ENCODE results near the gene SPC24. TPM values are rescaled to one million over a fixed set of nuclear protein-coding genes. Genes with fewer than 3 reads are reported as not detected.

The SPC24 gene
- total and polyA plus RNA-seq, 9 donors = 0.47 to 2.7 (median 0.99) TPM; not detected in 1

DNA sequence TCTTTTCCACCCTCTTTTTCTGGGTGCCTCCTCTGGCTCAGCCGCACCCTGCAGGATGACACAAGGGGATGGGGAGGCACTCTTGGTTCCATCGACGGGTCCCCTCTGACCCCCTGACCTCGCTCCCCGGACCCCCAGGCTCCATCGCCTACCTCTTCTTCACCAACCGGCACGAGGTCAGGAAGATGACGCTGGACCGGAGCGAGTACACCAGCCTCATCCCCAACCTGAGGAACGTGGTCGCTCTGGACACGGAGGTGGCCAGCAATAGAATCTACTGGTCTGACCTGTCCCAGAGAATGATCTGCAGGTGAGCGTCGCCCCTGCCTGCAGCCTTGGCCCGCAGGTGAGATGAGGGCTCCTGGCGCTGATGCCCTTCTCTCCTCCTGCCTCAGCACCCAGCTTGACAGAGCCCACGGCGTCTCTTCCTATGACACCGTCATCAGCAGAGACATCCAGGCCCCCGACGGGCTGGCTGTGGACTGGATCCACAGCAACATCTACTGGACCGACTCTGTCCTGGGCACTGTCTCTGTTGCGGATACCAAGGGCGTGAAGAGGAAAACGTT is 42.4 kb downstream of the SPC24 start:
- no peak for TF ChIP-seq CTCF (IDR thresholded peaks at IDR 0.05)
- TF ChIP-seq POLR2A (IDR thresholded peaks at IDR 0.05) = no peak
- TF ChIP-seq EP300 (IDR thresholded peaks at IDR 0.05) = no peak
- WGBS, 3 donors = 92 to 95% (median 95%) methylated on average over 27 of the region's 27 CpGs
- Histone ChIP-seq H3K27me3 (no peaks in the 10 kb centered on the region), H3K9me3 (no peaks in the 10 kb centered on the region), H3K27ac (no peak overlapping the region), H3K36me3 (peaks cover under 1% of the 10 kb centered on the region), H3K4me1 (ENCODE audit: insufficient read depth) (no peaks in the 10 kb centered on the region), H3K4me3 (no peak overlapping the region)
- intact Hi-C loops (cut with DNase I) = loop anchor here in 2 of 4 donors (5.0 to 10.0 kb wide), 2 partner anchors 81 to 168 kb away; no protein-coding TSS in a partner anchor
- DNase-seq = no peak

GRCh38 chr19:11111771-11112144 is 43.8 kb downstream of the SPC24 start:
- H3K9me3 ChIP-seq = no peaks in the 10 kb centered on the region
- no peak overlapping the region for H3K4me3 ChIP-seq
- peaks cover 2% of the 10 kb centered on the region for H3K36me3 ChIP-seq
- no peaks in the 10 kb centered on the region for H3K4me1 ChIP-seq (ENCODE audit: insufficient read depth)
- intact Hi-C loops (cut with DNase I) = loop anchor here in 2 of 4 donors (5.0 to 10.0 kb wide), 2 partner anchors 79 to 167 kb away; no protein-coding TSS in a partner anchor
- DNase-seq = no peak
- H3K27ac ChIP-seq = no peak overlapping the region
- WGBS, 3 donors = 80 to 83% (median 80%) methylated on average over 8 of the region's 8 CpGs
- no peak for TF ChIP-seq POLR2A (IDR thresholded peaks at IDR 0.05)
- TF ChIP-seq CTCF (IDR thresholded peaks at IDR 0.05) = no peak
- no peak for TF ChIP-seq EP300 (IDR thresholded peaks at IDR 0.05)
- H3K27me3 ChIP-seq = no peaks in the 10 kb centered on the region

DNA sequence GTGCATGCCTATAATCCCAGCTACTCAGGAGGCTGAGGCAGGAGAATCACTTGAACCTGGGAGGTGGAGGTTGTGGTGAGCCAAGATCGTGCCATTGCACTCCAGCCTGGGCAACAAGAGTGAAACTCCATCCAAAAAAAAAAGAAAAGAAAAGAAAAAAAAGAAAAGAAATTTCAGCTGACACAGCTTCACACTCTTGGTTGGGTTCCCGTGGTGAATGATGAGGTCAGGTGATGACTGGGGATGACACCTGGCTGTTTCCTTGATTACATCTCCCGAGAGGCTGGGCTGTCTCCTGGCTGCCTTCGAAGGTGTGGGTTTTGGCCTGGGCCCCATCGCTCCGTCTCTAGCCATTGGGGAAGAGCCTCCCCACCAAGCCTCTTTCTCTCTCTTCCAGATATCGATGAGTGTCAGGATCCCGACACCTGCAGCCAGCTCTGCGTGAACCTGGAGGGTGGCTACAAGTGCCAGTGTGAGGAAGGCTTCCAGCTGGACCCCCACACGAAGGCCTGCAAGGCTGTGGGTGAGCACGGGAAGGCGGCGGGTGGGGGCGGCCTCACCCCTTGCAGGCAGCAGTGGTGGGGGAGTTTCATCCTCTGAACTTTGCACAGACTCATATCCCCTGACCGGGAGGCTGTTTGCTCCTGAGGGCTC is 44.3 kb downstream of the SPC24 start:
- H3K36me3 ChIP-seq = peaks cover 2% of the 10 kb centered on the region
- 76 to 80% (median 77%) methylated on average over 15 of the region's 15 CpGs for WGBS, 3 donors

GRCh38 chr19:11108746-11109145 is 46.8 kb downstream of the SPC24 start:
- peaks cover 2% of the 10 kb centered on the region for H3K36me3 ChIP-seq
- WGBS, 3 donors = 45 to 68% (median 56%) methylated on average over 6 of the region's 6 CpGs
- no peak for DNase-seq
- TF ChIP-seq EP300 (IDR thresholded peaks at IDR 0.05) = no peak
- no peak for TF ChIP-seq CTCF (IDR thresholded peaks at IDR 0.05)
- TF ChIP-seq POLR2A (IDR thresholded peaks at IDR 0.05) = no peak
- no peaks in the 10 kb centered on the region for H3K27me3 ChIP-seq
- H3K9me3 ChIP-seq = no peaks in the 10 kb centered on the region
- no peak overlapping the region for H3K4me3 ChIP-seq
- H3K27ac ChIP-seq = no peak overlapping the region
- intact Hi-C loops (cut with DNase I) = loop anchor here in 2 of 4 donors (5.0 to 10.0 kb wide), 2 partner anchors 56 to 174 kb away; no protein-coding TSS in a partner anchor
- no peaks in the 10 kb centered on the region for H3K4me1 ChIP-seq (ENCODE audit: insufficient read depth)

More for the DNA sequence above, 44.3 kb downstream of the SPC24 start:
- TF ChIP-seq POLR2A (IDR thresholded peaks at IDR 0.05) = no peak
- no peak for TF ChIP-seq EP300 (IDR thresholded peaks at IDR 0.05)
- TF ChIP-seq CTCF (IDR thresholded peaks at IDR 0.05) = no peak
- Histone ChIP-seq H3K27ac (no peak overlapping the region), H3K4me1 (ENCODE audit: insufficient read depth) (no peaks in the 10 kb centered on the region), H3K27me3 (no peaks in the 10 kb centered on the region), H3K4me3 (no peak overlapping the region), H3K9me3 (no peaks in the 10 kb centered on the region)
- no peak for DNase-seq
- intact Hi-C loops (cut with DNase I) = loop anchor here in 2 of 4 donors (5.0 to 10.0 kb wide), 2 partner anchors 79 to 166 kb away; no protein-coding TSS in a partner anchor
